Adrenal gland (tissue), 12 donors: ENCODE measurements around the gene MEOX1. TPM values are rescaled to one million over a fixed set of nuclear protein-coding genes. Genes with fewer than 3 reads are reported as not detected.
A peak's percentile ranks its signal among the peaks of the same experiment; 100 is the strongest.

Source experiments
- DNase-seq, 7 donors: peaks; one replicate each; pipeline ENCODE4 v3.0.0-alpha.2; 2019 to 2020
- H3K27ac ChIP-seq, 5 donors: fragments of 200-600 bp; sonication (generic) in 4 of 5; 1 replicate in 3 of 5; 2 replicates in 2 of 5; pipeline versions ENCODE4 v1.5.1 to v1.8.0; 2016 to 2020; ENCODE audit warnings: mild to moderate bottlenecking in 1 of 5
- H3K27me3 ChIP-seq: fragments of 200-600 bp; 2 replicates; pipeline ENCODE4 v1.8.0; 2021
- H3K36me3 ChIP-seq, 2 donors: fragments of 200-600 bp; replicated peaks in 1 of 2; 1 replicate in 1 of 2; 2 replicates in 1 of 2; pipeline versions ENCODE4 v1.5.1 to v1.8.0; 2018 to 2022
- H3K4me1 ChIP-seq, 2 donors: fragments of 200-600 bp; replicated peaks in 1 of 2; 1 replicate in 1 of 2; 2 replicates in 1 of 2; pipeline versions ENCODE4 v1.5.1 to v1.8.0; 2018 to 2021
- H3K4me3 ChIP-seq, 4 donors: fragments of 200-600 bp; sonication (generic) in 3 of 4; one replicate each; pipeline ENCODE4 v1.5.1; 2016 to 2018
- H3K9me3 ChIP-seq, 3 donors: fragments of 200-600 bp; sonication (generic) in 1 of 3; replicated peaks in 1 of 3; 1 replicate in 2 of 3; 2 replicates in 1 of 3; pipeline versions ENCODE4 v1.5.1 to v1.8.0; 2016 to 2021
- POLR2A ChIP-seq, 2 donors: fragments of 450-650 bp; IDR thresholded peaks; one replicate each; pipeline ENCODE4 v1.6.1; 2017; ENCODE audit warnings: antibody characterized with exemption in 2 of 2, mild to moderate bottlenecking in 2 of 2, moderate library complexity in 1 of 2
- WGBS, 4 donors: extraction: QIAGEN DNeasy Blood & Tissue Kit in 2 of 4; methylation state at CpG; one replicate each; pipeline versions ENCODE4 v1.1.5 to v1.1.7; 2013 to 2017; 5-methylcytosine and 5-hydroxymethylcytosine counted together
- intact Hi-C, 2 donors: fragments of 100-400 bp; cut with DNase I; formaldehyde crosslinking; loops; one replicate each; pipeline versions ENCODE4 v1.14.1 to v1.15.0; 2022 to 2023
- polyA plus RNA-seq, 3 donors: library from polyadenylated mRNA; stranded (reverse); fragments of 200-250 nt in 2 of 3; fragments of 350-450 nt in 1 of 3; fragmentation: Illumina TruSeq in 1 of 3; extraction: RNeasy Lipid Tissue Mini Kit (QIAGEN cat#74804) in 1 of 3; gene quantifications; one replicate each; pipeline ENCODE4 v1.2.3, GENCODE V29; 2013 to 2014
- total RNA-seq, 9 donors: library from RNA; depleted of rRNA in 4 of 9; stranded (reverse); fragments of >200 nt in 4 of 9; fragments of 120-200 nt in 1 of 9; fragmentation: NEBNext Ultra II Directional in 1 of 9; extraction: Animal tissue kit (Norgen Biotek cat#: 25700) in 1 of 9; gene quantifications; one replicate each; pipeline versions ENCODE4 v1.1.0 to v1.2.4, GENCODE V29; 2013 to 2023
- TF ChIP-seq, protein P1 (sequence below), 6 experiments: fragments of 450-650 bp in 4 of 6; fragments of 200-600 bp in 2 of 6; sonication (generic) in 1 of 6; IDR thresholded peaks; 1 replicate in 5 of 6; 2 replicates in 1 of 6; pipeline versions ENCODE4 v1.5.1 to v1.8.0; 2016 to 2021; ENCODE audit warnings: antibody characterized with exemption in 6 of 6, mild to moderate bottlenecking in 2 of 6, moderate library complexity in 1 of 6
- donor health status: healthy with polysubstance abuse.
- donor health status: Bipolar disorder and iron deficiency.
- donor health status: DM: yes; HTN: yes; CAD: no.
- donor health status: DM: no; HTN: no; CAD: no.
- donor health status: DM: no; HTN: no; CAD: no.
- donor health status: DM: yes; HTN: yes; CAD: no.

MEOX1 gene
- total and polyA plus RNA-seq, 12 donors: 0.11 to 6.6 (median 0.40) TPM; not detected in 2

DNA sequence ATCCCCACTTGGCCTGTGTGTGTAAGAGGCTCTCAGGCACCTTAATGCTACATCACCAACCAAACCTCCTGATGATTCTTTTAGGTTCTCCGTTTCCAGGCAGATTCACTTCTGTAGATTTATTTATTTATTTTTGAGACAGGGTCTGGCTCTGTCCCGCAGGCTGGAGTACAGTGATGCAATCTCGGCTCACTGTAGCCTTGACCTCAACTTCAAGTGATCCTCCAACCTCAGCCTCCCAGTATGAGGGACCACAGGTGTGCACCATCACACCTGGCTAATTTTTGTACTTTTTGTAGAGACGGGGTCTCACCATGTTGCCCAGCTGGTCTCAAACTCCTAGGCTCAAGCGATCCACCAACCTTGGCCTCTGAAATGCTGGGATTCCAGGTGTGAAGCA lies 12.7 kb upstream of the MEOX1 start:
- intact Hi-C loops: no loop called here

GRCh38 chr17:43673516-43674323 lies 12.0 kb upstream of the MEOX1 start:
- H3K27me3 ChIP-seq: no peaks in the 10 kb centered on the region
- 42 to 54% (median 45%) methylated on average over 14 of the region's 14 CpGs for WGBS, 4 donors
- peaks cover 0 to 12% of the 10 kb centered on the region in 2 donors for H3K4me1 ChIP-seq
- H3K4me3 ChIP-seq: no peak overlapping the region
- no peaks in the 10 kb centered on the region for H3K36me3 ChIP-seq
- no peak overlapping the region for H3K27ac ChIP-seq
- TF ChIP-seq POLR2A (IDR thresholded peaks at IDR 0.05): no peak
- TF ChIP-seq, protein P1, sequence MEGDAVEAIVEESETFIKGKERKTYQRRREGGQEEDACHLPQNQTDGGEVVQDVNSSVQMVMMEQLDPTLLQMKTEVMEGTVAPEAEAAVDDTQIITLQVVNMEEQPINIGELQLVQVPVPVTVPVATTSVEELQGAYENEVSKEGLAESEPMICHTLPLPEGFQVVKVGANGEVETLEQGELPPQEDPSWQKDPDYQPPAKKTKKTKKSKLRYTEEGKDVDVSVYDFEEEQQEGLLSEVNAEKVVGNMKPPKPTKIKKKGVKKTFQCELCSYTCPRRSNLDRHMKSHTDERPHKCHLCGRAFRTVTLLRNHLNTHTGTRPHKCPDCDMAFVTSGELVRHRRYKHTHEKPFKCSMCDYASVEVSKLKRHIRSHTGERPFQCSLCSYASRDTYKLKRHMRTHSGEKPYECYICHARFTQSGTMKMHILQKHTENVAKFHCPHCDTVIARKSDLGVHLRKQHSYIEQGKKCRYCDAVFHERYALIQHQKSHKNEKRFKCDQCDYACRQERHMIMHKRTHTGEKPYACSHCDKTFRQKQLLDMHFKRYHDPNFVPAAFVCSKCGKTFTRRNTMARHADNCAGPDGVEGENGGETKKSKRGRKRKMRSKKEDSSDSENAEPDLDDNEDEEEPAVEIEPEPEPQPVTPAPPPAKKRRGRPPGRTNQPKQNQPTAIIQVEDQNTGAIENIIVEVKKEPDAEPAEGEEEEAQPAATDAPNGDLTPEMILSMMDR (IDR thresholded peaks at IDR 0.05): peak; percentile 89 to 97 (median 92)
- peak; percentile 55 to 92 (median 75) for DNase-seq
- intact Hi-C loops: no loop called here
- H3K9me3 ChIP-seq: no peaks in the 10 kb centered on the region

More for the DNA sequence above, 12.7 kb upstream of the MEOX1 start:
- WGBS, 4 donors: 67 to 73% (median 68%) methylated on average over 5 of the region's 5 CpGs
- Histone ChIP-seq H3K27ac (no peak overlapping the region), H3K36me3 (no peaks in the 10 kb centered on the region), H3K4me1 (peaks cover 3 to 19% of the 10 kb centered on the region in 2 donors), H3K27me3 (no peaks in the 10 kb centered on the region), H3K9me3 (no peaks in the 10 kb centered on the region), H3K4me3 (no peak overlapping the region)
- TF ChIP-seq POLR2A (IDR thresholded peaks at IDR 0.05): no peak
- TF ChIP-seq, protein P1 (IDR thresholded peaks at IDR 0.05): no peak
- DNase-seq: no peak

DNA sequence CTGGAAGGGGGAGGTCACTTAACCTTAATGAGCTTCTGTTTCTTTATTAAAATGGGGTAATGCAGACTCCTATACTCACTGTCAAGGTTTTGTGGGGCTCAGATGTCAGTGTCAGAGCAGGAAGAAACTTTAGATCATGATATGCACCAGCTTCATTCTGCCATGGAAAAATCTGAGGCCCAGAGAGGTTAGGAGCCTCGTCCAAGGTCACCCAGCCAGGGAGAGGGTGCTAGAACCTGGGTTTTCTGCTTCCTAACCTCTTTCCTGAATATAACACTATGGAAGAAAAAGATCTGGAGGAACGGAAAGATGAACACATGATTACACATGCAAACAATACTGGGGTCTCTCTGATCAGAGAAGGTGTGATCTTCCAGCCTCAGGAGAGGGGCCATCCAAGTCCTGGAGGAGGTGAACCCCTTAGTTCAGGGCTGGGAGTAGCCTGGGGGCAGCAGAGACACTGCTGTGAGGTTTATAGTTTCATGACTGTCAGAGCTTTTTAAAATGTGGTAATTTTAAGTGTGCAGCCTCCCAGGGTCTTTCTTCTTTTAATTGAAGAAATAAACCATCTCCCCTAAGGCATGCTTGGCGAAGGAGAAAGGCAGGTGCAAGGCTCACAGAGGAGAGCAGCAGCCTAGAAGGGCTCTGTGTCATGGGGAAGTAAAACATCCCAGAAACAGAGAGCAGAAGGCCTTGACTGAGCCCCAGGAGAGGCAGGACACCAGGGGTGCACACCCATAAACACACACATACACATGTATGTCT lies 10.2 kb upstream of the MEOX1 start:
- Histone ChIP-seq H3K27me3 (no peaks in the 10 kb centered on the region), H3K27ac (no peak overlapping the region), H3K36me3 (no peaks in the 10 kb centered on the region), H3K9me3 (no peaks in the 10 kb centered on the region), H3K4me1 (no peaks in the 10 kb centered on the region), H3K4me3 (no peak overlapping the region)
- intact Hi-C loops: no loop called here
- no peak for TF ChIP-seq POLR2A (IDR thresholded peaks at IDR 0.05)
- TF ChIP-seq, protein P1 (IDR thresholded peaks at IDR 0.05): no peak
- no peak for DNase-seq
- WGBS, 4 donors: 67 to 90% (median 85%) methylated on average over 3 of the region's 3 CpGs

GRCh38 chr17:43671031-43671692 lies 9.4 kb upstream of the MEOX1 start:
- intact Hi-C loops: no loop called here
- Histone ChIP-seq H3K4me1 (no peaks in the 10 kb centered on the region), H3K4me3 (no peak overlapping the region), H3K9me3 (no peaks in the 10 kb centered on the region), H3K27me3 (no peaks in the 10 kb centered on the region), H3K36me3 (no peaks in the 10 kb centered on the region), H3K27ac (no peak overlapping the region)
- 61 to 74% (median 64%) methylated on average over 6 of the region's 6 CpGs for WGBS, 4 donors
- DNase-seq: peak in 3 of 7 donors; percentile 30 to 36 (median 30)
- TF ChIP-seq POLR2A (IDR thresholded peaks at IDR 0.05): no peak
- TF ChIP-seq, protein P1 (IDR thresholded peaks at IDR 0.05): no peak
